HG02678 (cell line): ENCODE measurements around the gene P2RY10.
"Not testable (repeated sequence)": the region's sequence is repeated elsewhere in the genome, so short reads cannot be mapped to it uniquely, and the experiment has no call there.

Source experiments
- ATAC-seq: cut with Tn5 transposase; IDR thresholded peaks from one replicate; pipeline ENCODE4 v1.9.1; 2021; ENCODE audit warnings: mild to moderate bottlenecking, moderate library complexity; ENCODE audit not compliant: unreplicated experiment

P2RY10 gene

GRCh38 chrX:78945186-78945912 is at the start of gene P2RY10:
Gene P2RY10, plus strand, starts transcription at chrX:78945391. Its CDS starts 15,130 bp downstream, at chrX:78960521.
- ATAC-seq, result peak; percentile 68

GRCh38 chrX:78922754-78923153 is 22.4 kb upstream of the P2RY10 start:
- no peak for ATAC-seq

- peak; percentile 93 for ATAC-seq
These were observed 21.8 kb upstream of the P2RY10 start for GRCh38 chrX:78923198-78924015.

DNA sequence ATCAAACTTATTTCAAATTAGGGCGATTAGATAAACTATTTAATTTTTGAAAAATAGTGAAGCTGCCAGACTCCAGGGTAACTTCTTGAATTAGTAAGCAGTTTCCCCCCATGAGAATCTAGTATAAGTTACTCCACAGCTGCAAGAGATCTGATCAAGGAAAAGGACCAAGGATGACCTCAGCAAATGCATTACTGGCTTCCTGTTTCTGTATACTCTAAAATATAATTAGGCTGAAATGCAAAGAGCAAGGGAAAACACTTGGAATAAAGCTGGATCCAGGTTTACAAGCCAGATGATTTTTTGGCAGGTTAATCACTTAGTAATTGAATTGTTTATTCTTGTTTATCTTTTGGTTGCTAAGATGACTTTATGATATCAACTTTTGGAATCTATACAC is 13.4 kb upstream of the P2RY10 start:
- no peak for ATAC-seq

- ATAC-seq, result no peak
These were observed 10.3 kb upstream of the P2RY10 start for GRCh38 chrX:78934866-78935265.

GRCh38 chrX:78944351-78944750 is 840 bp upstream of the P2RY10 start:
- no peak for ATAC-seq

GRCh38 chrX:78946178-78946931 is 1.2 kb downstream of the P2RY10 start:
- no peak for ATAC-seq

DNA sequence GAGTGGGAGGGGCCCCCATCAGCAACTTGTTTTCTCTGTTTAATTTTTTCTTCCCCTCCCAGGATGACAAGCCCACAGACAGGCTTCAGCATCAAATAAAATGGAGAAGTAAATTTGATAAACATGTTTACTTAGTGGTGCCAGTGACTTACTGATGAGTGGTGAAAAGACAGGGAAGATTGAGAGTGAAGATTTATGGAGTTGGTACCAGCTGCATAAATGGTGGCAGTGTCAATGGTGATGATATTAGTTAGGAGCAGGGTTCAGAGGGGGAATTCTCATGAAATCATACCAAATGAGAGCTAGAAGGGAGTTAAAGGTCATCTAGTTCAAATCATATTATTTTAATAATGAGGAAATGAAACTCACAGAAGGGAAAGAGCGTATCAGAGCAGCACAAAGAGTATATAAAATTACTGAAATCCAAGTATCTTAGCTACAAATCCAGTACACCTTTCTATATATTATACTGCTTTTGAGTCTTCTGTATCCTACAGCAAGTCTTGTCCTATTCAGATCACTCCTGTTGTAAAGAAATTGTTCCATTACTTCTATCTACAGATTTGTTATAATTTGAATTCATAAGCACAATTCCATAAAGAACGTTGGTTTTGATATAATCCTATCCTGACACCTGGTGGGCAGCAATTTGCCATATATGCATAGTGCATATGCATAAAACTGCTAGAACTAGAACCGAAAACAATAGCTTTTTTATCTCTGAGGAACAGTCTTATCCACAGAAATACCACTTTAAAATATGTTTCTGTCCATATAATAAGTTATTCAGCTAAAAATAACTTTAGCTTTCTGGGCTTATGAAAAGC is 5.0 kb downstream of the P2RY10 start:
- no peak for ATAC-seq

GRCh38 chrX:78957049-78957767 is 12.0 kb downstream of the P2RY10 start:
- no peak for ATAC-seq

DNA sequence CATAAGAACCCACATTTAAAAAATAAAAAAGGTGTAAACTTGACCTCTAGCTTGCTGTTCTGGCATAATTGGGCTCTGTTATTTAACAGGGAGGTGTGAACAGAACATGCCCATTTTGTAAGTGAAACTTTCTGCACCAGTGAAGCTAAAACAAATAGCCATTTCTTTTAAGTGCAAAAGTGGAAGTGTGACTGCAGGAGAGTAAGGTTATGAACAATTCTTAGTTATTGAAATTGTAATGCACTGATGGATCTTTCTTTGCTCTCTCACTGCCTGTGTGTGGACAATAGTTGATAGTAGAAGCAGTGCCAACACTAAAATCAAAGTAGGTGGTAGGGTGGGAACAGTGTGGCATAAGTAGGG is 12.6 kb downstream of the P2RY10 start:
- ATAC-seq, result peak; percentile 81

GRCh38 chrX:78958419-78959116 is 13.4 kb downstream of the P2RY10 start:
- no peak for ATAC-seq

DNA sequence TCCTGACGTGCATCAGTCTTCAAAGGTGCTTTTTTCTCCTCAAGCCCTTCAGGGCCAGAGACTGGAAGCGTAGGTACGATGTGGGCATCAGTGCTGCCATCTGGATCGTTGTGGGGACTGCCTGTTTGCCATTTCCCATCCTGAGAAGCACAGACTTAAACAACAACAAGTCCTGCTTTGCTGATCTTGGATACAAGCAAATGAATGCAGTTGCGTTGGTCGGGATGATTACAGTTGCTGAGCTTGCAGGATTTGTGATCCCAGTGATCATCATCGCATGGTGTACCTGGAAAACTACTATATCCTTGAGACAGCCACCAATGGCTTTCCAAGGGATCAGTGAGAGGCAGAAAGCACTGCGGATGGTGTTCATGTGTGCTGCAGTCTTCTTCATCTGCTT is 15.7 kb downstream of the P2RY10 start:
- no peak for ATAC-seq

GRCh38 chrX:78964598-78964997 is 19.4 kb downstream of the P2RY10 start:
- ATAC-seq, result no peak

DNA sequence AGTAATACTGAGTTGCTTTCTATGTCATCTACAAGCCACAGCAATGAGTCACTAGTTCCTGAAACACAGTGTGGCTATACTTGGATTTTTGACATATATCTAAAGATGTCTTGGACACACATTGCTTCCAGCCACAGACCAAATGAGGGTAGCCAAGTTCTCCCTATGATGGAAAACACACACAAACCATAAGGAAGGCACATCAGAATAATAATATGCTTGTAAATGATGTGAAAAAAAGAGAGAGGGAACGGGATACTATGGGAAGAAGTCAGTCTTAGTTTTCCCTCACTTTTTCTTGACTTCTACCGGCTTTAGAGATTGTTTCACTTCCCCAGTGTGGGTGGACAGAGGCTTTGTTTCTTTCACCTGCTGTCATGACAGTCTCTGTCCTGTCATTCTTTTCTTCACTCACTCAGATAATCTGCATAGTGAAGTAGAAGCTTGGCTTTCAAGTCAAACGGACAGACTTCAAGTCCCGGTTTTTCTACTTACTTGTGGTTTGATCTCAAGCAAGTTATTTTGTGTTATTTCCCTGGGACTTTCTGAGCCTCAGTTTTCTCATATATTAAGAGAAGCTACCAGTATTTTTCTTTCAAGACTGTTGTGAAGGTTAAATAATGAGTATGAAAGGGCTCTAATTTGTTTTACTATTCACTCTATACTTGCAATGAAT is 34.7 kb downstream of the P2RY10 start:
- peak; percentile 98 for ATAC-seq

- ATAC-seq, result no peak
These were observed 44.2 kb downstream of the P2RY10 start for GRCh38 chrX:78989349-78989748.

GRCh38 chrX:78997870-78998558 is 52.8 kb downstream of the P2RY10 start:
- ATAC-seq, result no peak

DNA sequence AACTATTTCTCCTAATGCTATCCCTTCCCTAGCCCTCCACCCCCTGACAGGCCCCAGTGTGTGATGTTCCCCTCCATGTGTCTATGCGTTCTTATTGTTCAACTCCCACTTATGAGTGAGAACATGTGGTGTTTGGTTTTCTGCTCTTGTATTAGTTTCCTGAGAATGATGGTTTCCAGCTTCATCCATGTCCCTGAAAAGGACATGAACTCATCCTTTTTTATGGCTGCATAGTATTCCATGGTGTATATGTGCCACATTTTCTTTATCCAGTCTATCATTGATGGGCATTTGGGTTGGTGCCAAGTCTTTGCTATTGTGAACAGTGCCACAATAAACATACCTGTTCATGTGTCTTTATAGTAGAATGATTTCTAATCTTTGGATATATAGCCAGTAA is 62.3 kb downstream of the P2RY10 start:
- ATAC-seq, result not testable (repeated sequence)
